Measurements from ENCODE around the gene MAP2K5. TPM values are rescaled to one million over a fixed set of nuclear protein-coding genes. Genes with fewer than 3 reads are reported as not detected.

The MAP2K5 gene
- total RNA-seq, 1 experiment from 2014 or later: 13.6 TPM

- CTCF ChIA-PET: no interaction called here
- Mint-ChIP-seq H3K27ac (0 out of 2 replicates have a peak overlapping the region, but pooled peaks have one; percentile 58), H3K36me3 (no peaks in the 10 kb centered on the region), H3K9me3 (no peaks in the 10 kb centered on the region), H3K4me3 (no peak overlapping the region), H3K4me1 (peaks cover 62% of the 10 kb centered on the region), H3K27me3 (ENCODE audit: low read depth) (no peaks in the 10 kb centered on the region)
- DNase-seq (ENCODE audit: low spot score) (no peak), ATAC-seq (no peak)
- POLR2A ChIA-PET: no interaction called here
- no peak for TF ChIP-seq ZBTB43 (CRISPR knock-in tag; IDR thresholded peaks at IDR 0.05)
- TF ChIP-seq E2F4 (CRISPR knock-in tag; IDR thresholded peaks at IDR 0.05; ENCODE audit: borderline replicate concordance, low read depth): no peak
- no peak for TF ChIP-seq ZNF532 (CRISPR knock-in tag; IDR thresholded peaks at IDR 0.05; ENCODE audit: borderline replicate concordance)
- TF ChIP-seq ZNF317 (CRISPR knock-in tag; IDR thresholded peaks at IDR 0.05; ENCODE audit: borderline replicate concordance, low read depth): no peak
- no peak for TF ChIP-seq IRF1 (CRISPR knock-in tag; IDR thresholded peaks at IDR 0.05)
- no peak for TF ChIP-seq CREB1 (CRISPR knock-in tag; IDR thresholded peaks at IDR 0.05)
Measured at GRCh38 chr15:67769497-67770357, 227.2 kb downstream of the MAP2K5 start.

- H3K9me3 Mint-ChIP-seq: no peaks in the 10 kb centered on the region
- no peak for DNase-seq (ENCODE audit: low spot score)
- peaks cover 62% of the 10 kb centered on the region for H3K4me1 Mint-ChIP-seq
- ATAC-seq: no peak
- H3K36me3 Mint-ChIP-seq: no peaks in the 10 kb centered on the region
- 0 out of 2 replicates have a peak overlapping the region, but pooled peaks have one; percentile 58 for H3K27ac Mint-ChIP-seq
- H3K4me3 Mint-ChIP-seq: no peak overlapping the region
- no peaks in the 10 kb centered on the region for H3K27me3 Mint-ChIP-seq (ENCODE audit: low read depth)
- ChIA-PET POLR2A (no interaction called here), CTCF (no interaction called here)
- TF ChIP-seq ZNF281 (CRISPR knock-in tag; IDR thresholded peaks at IDR 0.05): no peak
- TF ChIP-seq ZNF219 (CRISPR knock-in tag; IDR thresholded peaks at IDR 0.05; ENCODE audit: borderline replicate concordance): no peak
- no peak for TF ChIP-seq SP1 (CRISPR knock-in tag; conservative IDR thresholded peaks at IDR 0.05)
- TF ChIP-seq TP53 (CRISPR knock-in tag; IDR thresholded peaks at IDR 0.05): no peak
- no peak for TF ChIP-seq EMX1 (CRISPR knock-in tag; IDR thresholded peaks at IDR 0.05)
- TF ChIP-seq FOXP4 (CRISPR knock-in tag; IDR thresholded peaks at IDR 0.05): no peak
- TF ChIP-seq RELA (CRISPR knock-in tag; IDR thresholded peaks at IDR 0.05; ENCODE audit: borderline replicate concordance): no peak
- no peak for TF ChIP-seq NR1H2 (CRISPR knock-in tag; IDR thresholded peaks at IDR 0.05)
- no peak for TF ChIP-seq E2F4 (CRISPR knock-in tag; IDR thresholded peaks at IDR 0.05; ENCODE audit: borderline replicate concordance, low read depth)
- no peak for TF ChIP-seq ZNF671 (CRISPR knock-in tag; IDR thresholded peaks at IDR 0.05)
- TF ChIP-seq RORB (CRISPR knock-in tag; IDR thresholded peaks at IDR 0.05): no peak
- no peak for TF ChIP-seq ZNF317 (CRISPR knock-in tag; IDR thresholded peaks at IDR 0.05; ENCODE audit: borderline replicate concordance, low read depth)
- no peak for TF ChIP-seq PREB (CRISPR knock-in tag; IDR thresholded peaks at IDR 0.05; ENCODE audit: borderline replicate concordance)
Measured at GRCh38 chr15:67770358-67770628, 227.8 kb downstream of the MAP2K5 start.

Data from WTC11 (cell line).